ENCODE results near the gene TAF13. TPM values are rescaled to one million over a fixed set of nuclear protein-coding genes. Genes with fewer than 3 reads are reported as not detected.

Gene TAF13
- total and polyA plus RNA-seq, 2 of the 4 experiments (the other 2 are of a cell fraction) = 13.1 to 42.5 TPM

DNA sequence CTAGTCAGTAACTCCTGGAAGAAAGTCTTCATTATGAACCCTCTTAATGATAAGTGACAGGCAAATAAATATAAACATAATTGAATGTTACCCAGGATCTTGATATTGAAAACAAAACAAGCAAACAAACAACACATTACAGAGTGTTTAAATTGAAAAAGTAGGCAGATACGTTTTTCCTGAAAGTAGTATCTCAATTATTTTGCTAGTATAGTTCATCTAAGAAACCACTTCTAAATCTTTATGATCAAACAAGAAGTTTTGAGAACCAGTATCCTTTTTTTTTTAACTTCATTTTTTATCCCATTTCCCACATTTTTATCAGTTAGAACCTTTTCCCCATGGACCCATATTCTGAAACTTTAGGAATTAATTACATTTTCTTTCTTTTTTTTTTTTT lies 30.2 kb downstream of the TAF13 start:
- Histone ChIP-seq H3K4me1 (ENCODE audit: control insufficient read depth, insufficient read depth, low read length) (no peaks in the 10 kb centered on the region), H2AK5ac (ENCODE audit: low read depth, low read length) (no peak overlapping the region), H3K4me2 (ENCODE audit: low read depth, low read length) (no peak overlapping the region), H4K91ac (ENCODE audit: insufficient read depth, low read depth, low read length) (no peak overlapping the region), H3K14ac (replicated peaks; ENCODE audit: low read depth, low read length) (no peak overlapping the region), H3K4me3 (ENCODE audit: insufficient read depth, low read depth, low read length) (no peak overlapping the region), H3K27me3 (ENCODE audit: control insufficient read depth, insufficient read depth, low read length) (no peaks in the 10 kb centered on the region), H2BK15ac (ENCODE audit: low read depth, low read length) (no peak overlapping the region), H3K9ac (ENCODE audit: low read depth, low read length) (no peak overlapping the region), H3K27ac (ENCODE audit: insufficient read depth, low read length) (no peak overlapping the region), H3K23ac (ENCODE audit: low read depth, low read length) (no peak overlapping the region), H2AK9ac (replicated peaks; ENCODE audit: low read depth, low read length, poor library complexity) (no peak overlapping the region), H3K56ac (ENCODE audit: extremely low read depth, insufficient read depth, low read length) (no peak overlapping the region), H3K4ac (ENCODE audit: low read depth, low read length) (no peak overlapping the region), H2BK5ac (ENCODE audit: low read depth, low read length, poor library complexity, severe bottlenecking) (no peak overlapping the region), H4K20me1 (ENCODE audit: insufficient read depth, low read length) (no peaks in the 10 kb centered on the region), H3K9me3 (ENCODE audit: control insufficient read depth, insufficient read depth, low read length) (no peaks in the 10 kb centered on the region), H2BK120ac (ENCODE audit: low read depth, low read length) (no peak overlapping the region), H4K8ac (ENCODE audit: low read depth in 2 of 2, low read length in 2 of 2) (no peak overlapping the region), H3K9me1 (ENCODE audit: insufficient read depth, low read length) (peaks cover 3% of the 10 kb centered on the region; the same call in 1 of the 2 replicates), H4K5ac (ENCODE audit: low read depth, low read length) (no peak overlapping the region), H2BK20ac (ENCODE audit: low read depth, low read length) (no peak overlapping the region), H3K36me3 (ENCODE audit: control insufficient read depth, insufficient read depth, low read length) (no peaks in the 10 kb centered on the region), H3K18ac (ENCODE audit: low read depth, low read length) (no peak overlapping the region), H3K79me1 (ENCODE audit: low read depth in 1 of 2, low read length in 2 of 2) (0 out of 4 replicates have a peak, but pooled peaks cover 0 to 4% of the 10 kb centered on the region in 2 experiments), H2AFZ (replicated peaks; ENCODE audit: low read length, poor library complexity) (no peak overlapping the region)
- TF ChIP-seq MAFK (IDR thresholded peaks at IDR 0.05; ENCODE audit: low read depth, low read length) (no peak), NFE2L2 (IDR thresholded peaks at IDR 0.05; ENCODE audit: low read depth, low read length) (no peak), RCOR1 (IDR thresholded peaks at IDR 0.05; ENCODE audit: insufficient replicate concordance, low read length) (no peak)
- in situ Hi-C loops (cut with MboI; ENCODE audit: low sequenced_read_pairs) = no loop called here
- ATAC-seq (ENCODE audit: low read depth) = no peak
- ChIA-PET POLR2A (ENCODE audit: unreplicated experiment) (no interaction called here), CTCF (no interaction called here)
- intact Hi-C loops (cut with micrococcal nuclease) = no loop called here
- DNase-seq = no peak
- no CpG with 5 or more reads among the region's 1 CpG for WGBS, 2 experiments (ENCODE audit: extremely low coverage in 2 of 2, insufficient read length in 1 of 2)
- dilution Hi-C loops (cut with HindIII; ENCODE audit: low sequenced_read_pairs, unreplicated experiment) = no loop called here
- no TSS peak for BruUV-seq (replicated peaks)

Measured in IMR-90 (cell line).